HCT116 (cell line): ENCODE results near the gene ANP32D.

ENCODE experiments used
- CTCF ChIP-seq, 3 experiments: fragments of 200-600 bp in 1 of 3; sonication (generic) in 1 of 3; IDR thresholded peaks in 2 of 3; conservative IDR thresholded peaks in 1 of 3; 2 replicates each; pipeline ENCODE4 v1.5.1; 2012 to 2017; ENCODE audit warnings: low read depth in 2 of 3, low read length in 2 of 3, antibody characterized with exemption in 1 of 3, borderline replicate concordance in 1 of 3, control low read depth in 1 of 3, mild to moderate bottlenecking in 1 of 3, mixed read lengths in 1 of 3, mixed run types in 1 of 3, moderate library complexity in 1 of 3; ENCODE audit not compliant: insufficient read depth in 1 of 3
- POLR2A ChIP-seq: IDR thresholded peaks from 2 replicates; pipeline ENCODE4 v1.7.0; 2011; ENCODE audit warnings: borderline replicate concordance; ENCODE audit not compliant: insufficient read depth, insufficient read length; ENCODE audit errors: extremely low read depth
- POLR2AphosphoS5 ChIP-seq: IDR thresholded peaks from 2 replicates; pipeline ENCODE4 v1.6.1; 2011; ENCODE audit warnings: mild to moderate bottlenecking, low read depth, low read length, moderate library complexity
- SIN3A ChIP-seq: IDR thresholded peaks from 2 replicates; pipeline ENCODE4 v1.6.1; 2012; ENCODE audit warnings: low read depth
- ZNF274 ChIP-seq: fragments of 200-500 bp; sonication (Bioruptor generic); IDR thresholded peaks from 2 replicates; pipeline ENCODE4 v1.6.1; 2014; ENCODE audit warnings: mild to moderate bottlenecking, low read depth, low read length, inconsistent platforms

GRCh38 chr12:48441069-48441468 lies 31.3 kb upstream of the ANP32D start:
- TF ChIP-seq CTCF (IDR thresholded peaks at IDR 0.05 in 2 of 3, conservative IDR thresholded peaks at IDR 0.05 in 1 of 3; ENCODE audit: borderline replicate concordance in 1 of 3, insufficient read depth in 1 of 3, low read depth in 2 of 3, low read length in 2 of 3), result no peak
- no peak for TF ChIP-seq POLR2A
- no peak for TF ChIP-seq ZNF274
- TF ChIP-seq SIN3A, result no peak
- no peak for TF ChIP-seq POLR2AphosphoS5
